Iris pigment epithelial cell (primary cell): ENCODE data around the gene SZT2.
"Not testable (repeated sequence)": the region's sequence is repeated elsewhere in the genome, so short reads cannot be mapped to it uniquely, and the experiment has no call there.

Experiments
- DNase-seq: peaks from one replicate; pipeline ENCODE4 v3.0.0-alpha.2; 2011; ENCODE audit warnings: low read depth

Gene SZT2

DNA sequence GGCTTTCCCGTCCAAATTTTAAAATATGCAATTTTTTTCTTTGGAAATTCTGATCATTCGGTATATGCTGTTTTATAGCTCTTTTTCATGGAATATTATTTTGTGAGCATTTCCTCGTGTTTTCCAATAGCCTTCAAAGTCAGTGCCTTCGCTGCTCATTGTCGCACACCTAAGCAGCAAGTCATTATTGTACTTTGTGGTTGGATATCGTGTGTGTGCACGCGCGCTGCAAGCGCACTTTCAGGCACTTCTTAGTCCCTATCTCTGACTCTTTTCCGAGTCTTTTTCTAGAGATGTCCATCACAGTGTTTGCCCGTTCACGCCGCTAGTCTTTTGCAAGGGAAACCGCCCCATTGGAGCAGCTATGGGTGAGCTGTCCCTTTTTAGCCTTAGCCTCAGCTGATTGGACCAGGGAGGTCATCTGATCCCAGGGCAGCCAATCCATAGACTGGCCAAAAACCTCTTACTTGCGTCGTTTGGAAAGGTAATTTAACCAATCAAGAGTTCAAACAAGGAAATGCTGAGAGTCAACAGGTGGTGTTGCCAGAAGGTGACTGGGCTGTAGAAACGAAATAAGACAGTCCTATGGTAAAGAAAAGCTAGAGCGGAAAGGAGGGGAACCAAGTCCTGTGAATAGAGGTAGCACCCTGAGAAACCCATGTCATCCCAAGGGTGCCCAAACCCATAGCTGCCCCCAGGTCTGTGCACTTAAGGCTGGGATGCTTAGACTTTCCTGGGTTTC lies 64.7 kb downstream of the SZT2 start:
- peak; percentile 93 for DNase-seq

DNA sequence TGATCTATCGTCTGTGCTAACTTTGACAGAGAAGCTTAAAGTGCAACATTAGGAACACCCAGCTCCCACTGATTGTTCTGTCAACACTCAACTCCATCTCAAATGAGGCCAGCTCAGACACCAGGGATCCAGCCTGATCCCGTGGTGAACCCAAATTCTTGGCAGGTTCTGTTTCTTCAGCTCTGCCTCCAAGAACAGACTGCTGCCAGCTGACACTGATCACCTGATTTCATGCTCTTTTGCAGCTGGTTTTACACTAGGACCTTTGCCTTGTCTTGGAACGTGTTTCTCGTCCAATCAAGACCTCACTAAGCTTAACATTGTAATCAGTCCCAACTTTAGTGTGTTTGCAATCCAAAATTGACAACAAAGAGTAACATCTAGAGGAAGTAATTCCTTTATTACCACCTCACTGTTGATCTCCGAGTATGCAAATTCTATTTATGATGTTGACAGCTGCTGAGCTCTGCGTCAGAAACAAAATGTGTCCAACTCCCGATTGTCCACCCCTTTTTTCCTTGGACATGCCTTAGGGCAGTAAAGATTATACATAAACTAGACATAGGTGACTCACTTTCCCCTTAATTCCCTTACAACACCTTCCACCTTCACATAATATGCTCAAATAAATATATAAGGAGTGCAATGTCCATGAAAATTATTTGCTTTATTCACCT lies 65.7 kb downstream of the SZT2 start:
- no peak for DNase-seq

DNA sequence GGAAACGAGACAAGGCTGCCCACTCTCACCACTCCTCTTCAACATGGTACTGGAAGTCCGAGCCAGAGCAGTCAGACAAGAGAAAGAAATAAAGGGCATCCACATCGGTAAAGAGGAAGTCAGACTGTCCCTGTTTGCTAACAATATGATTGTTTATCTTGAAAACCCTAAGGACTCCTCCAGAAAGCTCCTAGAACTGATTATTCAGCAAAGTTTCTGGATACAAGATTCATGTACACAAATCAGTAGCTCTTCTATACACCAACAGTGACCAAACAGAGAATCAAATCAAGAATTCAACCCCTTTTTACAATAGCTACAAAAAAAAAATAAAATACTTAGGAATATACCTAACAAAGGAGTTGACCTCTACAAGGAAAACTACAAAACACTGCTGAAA lies 68.7 kb downstream of the SZT2 start:
- DNase-seq, result not testable (repeated sequence)

DNA sequence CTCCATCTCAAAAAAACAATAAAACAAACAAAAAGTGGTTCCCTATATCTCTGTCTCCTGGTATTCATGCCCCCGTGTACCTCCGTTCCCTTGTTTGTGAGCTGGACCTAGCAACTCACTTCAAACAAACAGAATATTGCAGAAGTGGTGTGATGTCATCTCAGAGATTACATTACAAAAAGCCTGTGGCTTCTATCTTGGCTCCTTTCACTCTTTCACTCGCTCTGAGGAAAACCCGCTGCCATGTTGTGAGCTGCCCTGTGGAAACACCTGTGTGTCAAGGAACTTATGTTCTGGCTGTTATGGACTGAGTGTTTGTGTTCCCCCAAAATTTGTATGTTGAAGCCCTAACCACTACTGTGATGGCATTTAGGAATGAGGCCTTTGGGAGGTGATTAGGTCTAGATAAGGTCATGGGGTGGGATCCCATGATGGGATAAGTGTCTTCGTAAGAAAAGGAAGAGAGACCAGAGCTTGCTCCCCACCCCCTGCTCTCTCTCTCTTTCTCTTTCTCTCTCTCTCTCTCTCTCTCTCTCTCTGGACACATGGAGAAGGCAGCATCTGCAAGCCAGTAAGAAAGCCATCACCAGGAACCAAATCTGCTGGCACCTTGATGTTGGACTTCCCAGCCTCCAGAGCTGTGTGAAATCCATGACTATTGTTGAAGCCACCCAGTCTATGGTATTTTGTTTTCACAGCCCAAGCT lies 71.4 kb downstream of the SZT2 start:
- peak; percentile 71 for DNase-seq

DNA sequence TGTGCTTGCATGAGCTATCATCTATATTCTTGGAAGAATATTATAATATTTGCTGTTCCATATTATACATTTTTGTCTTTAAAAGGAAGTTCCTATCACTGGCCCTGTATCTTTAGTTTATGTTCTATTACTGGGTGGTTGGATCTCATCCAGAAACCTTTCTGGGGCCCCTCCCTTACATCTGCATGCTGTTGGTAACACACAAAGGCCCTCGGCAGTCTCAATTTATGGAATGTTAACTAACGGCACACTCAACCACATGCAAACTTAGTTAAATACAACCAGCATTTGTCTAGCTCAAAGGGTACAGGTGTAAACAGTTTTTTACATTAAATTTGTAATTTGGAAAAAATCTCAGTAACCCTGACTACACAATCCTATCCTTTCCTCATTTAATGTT lies 73.8 kb downstream of the SZT2 start:
- peak; percentile 12 for DNase-seq

DNA sequence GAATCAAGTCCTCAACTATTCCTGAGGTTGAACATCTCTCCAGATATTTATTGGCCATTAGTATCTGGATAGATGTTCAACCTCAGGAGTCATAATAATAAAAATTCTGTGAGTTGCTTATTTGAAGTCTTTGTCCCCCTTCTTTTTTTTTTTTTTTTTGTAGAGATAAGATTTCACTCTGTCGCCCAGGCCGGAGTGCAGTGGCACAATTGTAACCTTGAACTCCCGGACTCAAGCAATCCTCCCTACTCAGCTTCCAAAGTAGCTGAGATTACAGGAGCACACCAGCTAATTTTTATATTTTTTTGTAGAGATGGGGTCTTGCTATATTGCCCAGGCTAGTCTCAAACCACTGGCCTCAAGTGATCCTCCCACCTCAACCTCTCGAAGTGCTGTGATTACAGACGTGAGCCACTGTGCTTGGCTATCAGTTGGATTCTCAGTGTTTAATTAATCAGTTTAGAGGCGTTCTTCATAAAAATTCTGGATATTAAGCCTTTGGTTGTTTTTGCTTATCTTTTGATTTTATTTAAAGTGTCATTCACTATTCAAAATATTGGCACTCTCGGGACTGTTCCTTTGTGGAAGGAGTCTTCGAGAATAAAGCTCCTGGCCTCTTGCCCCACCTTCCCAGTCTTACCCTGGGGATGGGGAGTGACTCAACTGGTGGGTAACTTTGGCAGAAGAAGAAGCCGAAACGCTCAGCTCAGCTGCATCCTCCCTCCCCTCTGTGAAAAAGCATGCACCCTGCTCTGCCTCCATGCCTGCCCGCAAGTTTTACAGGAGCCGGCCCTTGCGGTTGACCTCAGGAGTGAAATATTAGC lies 75.2 kb downstream of the SZT2 start:
- no peak for DNase-seq

DNA sequence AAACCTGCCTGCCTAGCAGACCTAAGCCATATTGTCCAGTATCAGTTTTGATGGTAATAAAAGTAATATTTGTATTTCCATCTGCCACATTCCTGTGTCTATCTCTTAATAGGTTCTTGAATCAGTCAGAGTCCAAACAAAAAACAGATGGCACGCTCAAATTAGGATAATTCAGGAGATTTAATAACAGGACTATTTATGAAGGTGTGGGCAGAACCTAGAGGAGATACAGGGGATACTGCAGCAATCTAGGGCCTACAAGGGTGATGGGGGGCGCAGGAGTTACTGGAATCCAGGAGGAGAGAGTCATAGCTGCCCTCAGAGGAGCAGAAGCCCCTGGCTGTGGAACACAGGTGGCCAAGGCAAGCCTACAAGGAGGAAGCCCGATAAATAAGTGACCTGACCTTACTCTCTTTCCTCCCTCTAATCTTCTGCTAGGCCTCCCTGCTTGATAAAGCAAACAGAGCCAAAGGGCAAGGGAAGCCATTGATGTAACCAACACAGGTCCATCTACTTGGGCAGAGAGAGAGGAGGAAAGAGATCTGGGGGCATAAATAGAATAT lies 75.9 kb downstream of the SZT2 start:
- no peak for DNase-seq

DNA sequence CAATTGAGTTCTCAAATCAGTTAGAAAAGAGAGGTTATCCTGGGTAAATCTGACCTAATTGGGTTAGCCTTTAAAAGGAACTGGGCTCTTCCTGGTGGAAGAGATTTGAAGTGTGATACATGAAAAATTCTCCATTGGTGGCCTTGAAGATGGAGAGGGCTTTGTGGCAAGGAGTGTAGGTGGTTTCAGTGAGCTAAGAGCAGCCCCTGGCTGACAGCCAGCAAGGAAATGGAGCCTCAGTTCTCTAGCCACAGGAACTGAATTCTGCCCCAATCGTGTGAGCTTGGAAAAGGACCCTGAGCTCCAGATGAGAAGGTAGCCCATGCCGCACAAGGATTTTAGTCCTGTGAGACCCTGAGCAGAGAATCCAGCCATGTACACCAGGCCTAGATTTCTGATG lies 76.7 kb downstream of the SZT2 start:
- peak; percentile 44 for DNase-seq

DNA sequence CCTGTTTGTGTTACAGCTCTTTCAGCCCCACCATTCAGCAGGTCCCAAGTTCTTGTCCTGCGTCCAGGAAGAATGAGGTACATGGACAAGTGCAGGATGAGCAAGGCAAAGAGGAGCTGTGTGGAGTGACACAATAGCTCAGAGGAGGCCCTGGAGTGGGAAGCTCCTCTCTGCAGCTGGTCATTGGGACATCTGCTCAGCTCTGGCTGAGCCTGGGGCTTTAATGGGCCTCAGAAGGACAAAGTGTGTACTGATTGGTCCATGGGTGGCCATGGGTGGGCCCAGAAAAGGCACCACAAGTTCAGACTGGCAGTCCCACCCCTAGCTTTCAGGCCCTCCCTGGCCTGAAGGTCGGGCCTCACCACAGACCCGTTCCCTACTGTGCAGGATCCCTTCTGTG lies 78.7 kb downstream of the SZT2 start:
- DNase-seq, result no peak

DNA sequence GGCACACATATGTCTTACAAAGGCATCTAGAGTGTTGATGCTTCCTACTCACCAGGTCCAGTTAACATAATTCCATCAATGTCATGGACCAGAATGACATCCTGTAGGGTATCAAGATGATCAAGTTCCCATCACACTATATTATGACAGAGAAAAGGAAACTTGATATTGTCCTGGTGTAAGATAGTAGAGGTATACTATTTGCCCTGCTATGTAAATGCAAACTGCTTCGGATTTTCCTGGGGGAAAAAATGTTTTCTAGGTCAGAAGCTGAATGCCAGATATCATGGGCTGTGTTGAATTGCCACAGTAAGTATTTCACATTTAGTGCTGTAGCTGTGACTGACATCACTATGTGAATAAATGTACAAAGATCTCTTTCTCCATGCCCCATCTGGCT lies 80.2 kb downstream of the SZT2 start:
- DNase-seq, result no peak

DNA sequence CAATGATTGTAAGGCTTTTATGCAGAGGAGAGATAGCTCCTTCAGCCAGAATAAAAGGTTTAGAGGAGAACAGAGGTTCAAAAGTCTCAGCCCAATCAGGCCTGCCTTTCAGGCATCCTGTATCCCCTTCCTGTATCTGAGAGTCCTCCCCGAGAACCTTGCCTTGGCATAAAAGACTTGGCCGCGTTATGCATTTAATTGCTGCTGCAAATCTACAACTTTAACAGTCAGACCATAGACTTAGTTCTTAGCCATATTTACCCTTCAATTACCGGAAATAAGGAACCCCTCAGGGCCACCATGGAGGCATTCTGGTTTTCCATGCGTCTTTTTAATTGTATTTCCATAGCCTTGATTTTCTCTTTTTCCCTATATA lies 82.4 kb downstream of the SZT2 start:
- no peak for DNase-seq

DNA sequence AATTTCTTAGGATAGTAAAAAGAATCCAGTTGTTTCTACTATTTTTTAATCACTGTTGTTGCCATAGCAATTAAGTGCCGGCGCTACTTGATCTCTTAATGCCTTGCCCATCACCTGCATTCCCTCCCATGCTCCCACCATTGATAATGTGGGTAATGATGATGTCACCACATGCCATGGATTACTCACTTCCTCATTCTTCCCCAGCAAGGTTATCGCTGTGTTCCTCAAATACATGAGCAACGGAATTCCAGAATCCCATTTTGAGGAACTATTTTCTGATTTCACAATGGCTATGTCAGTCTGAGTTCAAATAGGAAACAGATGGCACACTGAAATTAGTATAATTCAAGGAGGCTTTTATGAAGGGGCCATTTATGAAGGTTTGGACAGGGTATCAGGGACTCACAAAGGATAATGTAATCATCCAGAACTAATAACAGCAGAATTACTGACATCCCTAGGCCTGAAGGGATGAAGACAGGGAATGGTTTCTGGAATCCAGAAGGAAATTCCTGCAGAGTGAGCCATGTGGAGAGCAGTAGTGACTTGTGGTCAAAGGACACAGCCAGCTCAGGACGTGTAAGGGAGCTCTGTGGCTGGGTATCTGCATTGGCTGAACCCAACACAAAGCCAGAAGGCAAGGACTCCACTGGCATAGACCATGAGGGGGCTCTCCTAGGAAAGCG lies 82.9 kb downstream of the SZT2 start:
- DNase-seq, result peak; percentile 74

DNA sequence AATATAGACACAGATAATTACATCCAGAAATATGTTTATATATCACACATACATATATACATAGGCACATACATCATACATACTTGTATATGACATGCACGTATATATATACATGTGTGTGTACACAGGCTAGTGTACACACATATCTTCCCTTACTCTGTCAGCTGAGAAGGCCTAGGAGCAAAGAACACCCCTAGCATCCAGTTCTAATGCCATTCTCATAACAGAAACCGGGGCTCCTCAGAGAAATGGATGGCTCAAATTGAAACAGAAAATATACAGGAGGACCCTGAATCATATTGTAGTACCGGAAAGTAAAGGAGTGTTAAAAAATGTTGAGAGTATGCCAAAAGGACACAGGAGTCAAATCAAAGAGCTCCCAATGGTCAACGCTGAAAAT lies 83.8 kb downstream of the SZT2 start:
- DNase-seq, result no peak

DNA sequence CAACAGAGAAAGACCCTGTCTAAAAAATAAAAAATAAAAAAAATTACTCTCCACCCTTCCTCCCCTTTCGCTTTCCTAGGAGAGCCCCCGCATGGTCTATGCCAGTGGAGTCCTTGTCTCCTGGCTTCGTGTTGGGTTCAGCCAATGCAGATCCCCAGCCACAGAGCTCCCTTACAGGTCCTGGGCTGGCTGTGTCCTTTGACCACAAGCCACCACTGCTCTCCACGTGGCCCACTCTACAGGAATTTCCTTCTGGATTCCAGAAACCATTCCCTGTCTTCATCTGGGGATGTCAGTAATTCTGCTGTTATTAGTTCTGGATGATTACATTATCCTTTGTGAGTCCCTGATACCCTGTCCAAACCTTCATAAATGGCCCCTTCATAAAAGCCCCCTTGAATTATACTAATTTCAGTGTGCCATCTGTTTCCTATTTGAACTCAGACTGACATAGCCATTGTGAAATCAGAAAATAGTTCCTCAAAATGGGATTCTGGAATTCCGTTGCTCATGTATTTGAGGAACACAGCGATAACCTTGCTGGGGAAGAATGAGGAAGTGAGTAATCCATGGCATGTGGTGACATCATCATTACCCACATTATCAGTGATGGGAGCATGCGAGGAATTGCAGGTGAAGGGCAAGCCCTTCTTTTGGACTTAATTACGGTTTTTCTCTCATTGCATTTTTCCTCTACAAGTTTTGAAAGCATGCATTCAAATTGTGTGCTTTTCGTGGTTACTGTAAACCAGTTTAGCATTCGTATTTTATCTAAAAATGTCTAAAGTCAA lies 86.1 kb downstream of the SZT2 start:
- DNase-seq, result peak; percentile 37

DNA sequence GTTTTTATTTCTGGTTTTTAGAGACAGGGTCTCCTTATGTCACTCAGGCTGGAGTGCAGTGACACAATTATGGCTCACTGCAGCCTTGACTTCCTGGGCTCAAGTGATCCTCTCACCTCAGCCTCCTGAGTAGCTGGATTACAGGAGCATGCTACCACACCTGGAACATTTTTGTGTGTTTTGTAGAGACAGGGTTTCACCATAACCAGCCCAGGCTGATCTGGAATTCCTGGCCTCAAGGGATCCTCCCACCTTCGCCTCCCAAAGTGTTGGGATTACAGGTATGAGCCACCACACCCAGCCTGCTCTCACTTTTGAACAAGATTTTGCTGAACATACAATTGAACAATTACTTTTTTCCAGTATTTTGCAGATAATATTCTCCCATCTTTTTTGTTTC lies 88.0 kb downstream of the SZT2 start:
- DNase-seq, result no peak

DNA sequence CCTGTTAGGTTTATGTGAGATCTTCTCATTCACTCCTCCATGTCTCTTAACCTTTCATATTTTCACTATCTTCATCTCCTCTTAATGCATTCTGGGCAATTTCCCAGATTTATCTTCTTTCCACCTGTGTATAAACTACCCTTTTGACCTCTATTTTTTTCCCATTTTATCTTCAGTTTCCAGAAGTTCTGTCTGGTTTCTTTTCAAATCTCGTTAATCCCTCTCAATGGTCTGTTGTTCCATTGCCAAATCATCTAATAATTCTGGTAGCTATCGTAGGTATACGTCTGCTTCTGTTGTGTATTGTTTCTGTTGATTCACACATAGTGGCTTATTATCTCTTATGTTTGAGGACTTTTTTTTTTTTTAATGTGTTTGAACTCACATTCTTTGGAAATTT lies 89.7 kb downstream of the SZT2 start:
- no peak for DNase-seq

DNA sequence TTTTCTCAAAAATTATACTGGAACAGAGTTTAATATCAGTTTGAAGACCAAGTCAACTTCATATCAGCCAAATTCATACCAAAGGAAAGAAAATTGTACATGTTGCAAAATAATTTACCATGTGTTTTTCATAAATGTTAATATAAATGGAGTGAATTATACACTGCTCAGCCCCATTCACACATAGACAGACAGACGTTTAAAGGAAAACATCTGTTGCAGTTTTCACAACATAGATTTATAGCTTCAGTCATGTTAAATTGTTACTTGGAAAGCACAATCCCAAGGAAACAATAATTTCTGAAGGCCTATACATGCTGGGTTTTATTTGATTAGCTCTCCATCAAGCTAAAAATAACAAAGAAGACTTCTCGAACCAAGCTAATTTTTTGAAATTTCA lies 91.8 kb downstream of the SZT2 start:
- DNase-seq, result no peak

DNA sequence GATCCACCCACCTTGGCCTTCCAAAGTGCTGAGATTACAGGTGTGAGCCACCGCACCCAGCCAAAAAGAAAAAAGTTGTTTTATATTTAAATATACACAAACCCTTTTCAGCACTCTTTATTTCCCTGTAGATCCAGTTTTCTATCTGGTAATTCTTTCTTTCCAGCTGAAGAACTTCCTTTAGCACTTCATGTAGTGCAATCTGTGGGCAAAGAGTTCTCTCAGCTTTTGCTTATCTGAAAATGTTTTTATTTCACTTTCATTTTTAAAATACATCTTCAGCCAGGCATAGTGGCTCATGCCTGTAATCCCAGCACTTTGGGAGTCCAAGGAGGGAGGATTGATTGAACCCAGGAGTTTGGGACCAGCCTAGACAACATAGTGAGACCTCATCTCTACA lies 92.5 kb downstream of the SZT2 start:
- no peak for DNase-seq

DNA sequence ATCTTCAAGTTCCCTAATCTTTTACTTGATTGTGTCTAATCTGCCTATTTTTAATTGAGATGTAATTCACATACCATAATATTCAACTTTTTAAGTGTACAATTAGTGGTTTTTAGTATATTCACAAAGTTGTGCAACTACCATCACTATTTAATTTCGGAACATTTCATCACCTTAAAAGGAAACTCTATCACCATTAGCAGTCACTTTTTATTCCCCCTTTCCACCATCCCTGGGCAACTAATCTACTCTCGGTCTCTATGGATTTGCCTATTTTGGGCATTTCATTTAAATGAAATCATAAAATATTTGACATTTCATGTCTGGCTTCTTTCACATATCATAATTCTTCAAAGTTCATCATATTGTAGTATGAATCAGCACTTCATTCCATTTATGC lies 94.7 kb downstream of the SZT2 start:
- no peak for DNase-seq

DNA sequence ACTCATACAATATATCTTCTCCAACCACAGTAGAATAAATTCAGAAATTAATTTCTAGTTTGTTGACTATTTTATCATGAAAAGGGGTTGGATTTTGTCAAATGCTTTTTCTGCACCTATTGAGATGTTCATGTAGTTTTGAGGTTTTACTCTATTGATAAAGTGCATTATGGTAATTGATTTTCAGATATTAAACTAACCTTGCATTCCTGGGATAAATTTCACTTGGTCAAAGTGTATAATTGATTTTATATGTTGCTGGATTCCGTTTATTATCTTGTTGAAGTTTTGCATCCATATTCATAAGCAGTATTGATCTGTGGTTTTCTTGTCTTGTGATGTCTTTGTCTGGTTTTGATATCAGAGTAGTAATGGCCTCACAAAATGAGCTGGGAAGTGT lies 98.5 kb downstream of the SZT2 start:
- no peak for DNase-seq

DNA sequence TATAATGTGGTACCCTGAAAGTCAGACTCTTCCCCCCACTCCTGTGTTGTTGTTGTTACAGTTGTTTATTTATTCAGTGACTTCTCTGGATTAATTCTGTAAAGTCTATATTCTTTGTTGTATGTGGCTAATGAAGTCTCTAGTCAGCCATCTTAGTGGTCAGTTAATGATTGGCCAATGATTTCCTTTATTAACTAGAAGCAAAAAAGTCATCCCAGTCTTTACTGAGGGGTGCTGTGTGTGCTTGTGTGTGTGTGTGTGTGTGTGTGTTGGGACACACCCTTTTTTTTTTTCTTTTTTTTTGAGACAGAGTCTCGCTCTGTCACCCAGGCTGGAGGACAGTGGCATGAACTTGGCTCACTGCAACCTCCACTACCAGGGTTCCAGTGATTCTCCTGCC lies 101.4 kb downstream of the SZT2 start:
- DNase-seq, result no peak
